DND-41 (cell line): ENCODE data around the gene GID8.
"Not testable (repeated sequence)": the region's sequence is repeated elsewhere in the genome, so short reads cannot be mapped to it uniquely, and the experiment has no call there.

Experiments
- ATAC-seq: fragments of 200-7000 bp; cut with Tn5 transposase; 3 replicates; pipeline ENCODE4 v1.9.1; 2021; ENCODE audit warnings: low read depth; ENCODE audit not compliant: insufficient read depth
- DNase-seq: peaks from one replicate; pipeline ENCODE4 v3.0.0-alpha.2; 2020
- H2AFZ ChIP-seq: 2 replicates; pipeline ENCODE4 v1.6.0; 2012; ENCODE audit warnings: low read depth, low read length
- H3K27ac ChIP-seq: 2 replicates; pipeline ENCODE4 v1.5.1; 2012; ENCODE audit warnings: low read length, inconsistent platforms
- H3K27me3 ChIP-seq: fragments of 200-600 bp; sonication (generic); 2 replicates; pipeline ENCODE4 v1.6.0; 2012; ENCODE audit warnings: low read length, mild to moderate bottlenecking, inconsistent platforms; ENCODE audit not compliant: insufficient read depth, poor library complexity
- H3K36me3 ChIP-seq: 2 replicates; pipeline ENCODE4 v1.5.1; 2012; ENCODE audit warnings: low read length, inconsistent platforms; ENCODE audit not compliant: insufficient read depth
- H3K4me1 ChIP-seq: 2 replicates; pipeline ENCODE4 v1.5.1; 2012; ENCODE audit warnings: mild to moderate bottlenecking, low read length; ENCODE audit not compliant: insufficient read depth
- H3K4me2 ChIP-seq: 2 replicates; pipeline ENCODE4 v1.6.0; 2012; ENCODE audit warnings: mild to moderate bottlenecking, moderate library complexity, low read length, inconsistent platforms; ENCODE audit not compliant: insufficient read depth
- H3K4me3 ChIP-seq, 2 experiments: fragments of 200-600 bp in 1 of 2; shearing (Covaris generic) in 1 of 2; 2 replicates each; pipeline ENCODE4 v1.5.1; 2012 to 2016; ENCODE audit warnings: inconsistent platforms in 2 of 2, low read length in 2 of 2, mild to moderate bottlenecking in 2 of 2, low read depth in 1 of 2, moderate library complexity in 1 of 2
- H3K79me2 ChIP-seq: 2 replicates; pipeline ENCODE4 v1.6.0; 2012; ENCODE audit warnings: low read length, inconsistent platforms; ENCODE audit not compliant: insufficient read depth
- H3K9ac ChIP-seq: 2 replicates; pipeline ENCODE4 v1.6.0; 2012; ENCODE audit warnings: low read depth, mild to moderate bottlenecking, inconsistent platforms, low read length, moderate library complexity
- H3K9me3 ChIP-seq: 2 replicates; pipeline ENCODE4 v1.5.1; 2012; ENCODE audit warnings: low read length, moderate library complexity, mild to moderate bottlenecking, inconsistent platforms; ENCODE audit not compliant: insufficient read depth, severe bottlenecking
- H4K20me1 ChIP-seq: 2 replicates; pipeline ENCODE4 v1.6.0; 2012; ENCODE audit warnings: low read length; ENCODE audit not compliant: insufficient read depth
- EZH2 ChIP-seq: IDR thresholded peaks from 3 replicates; pipeline ENCODE4 v1.6.1; 2012; ENCODE audit warnings: borderline replicate concordance, low read depth, mild to moderate bottlenecking, moderate library complexity, low read length, inconsistent platforms; ENCODE audit not compliant: severe bottlenecking
- TF ChIP-seq, protein P1 (sequence below): IDR thresholded peaks from 2 replicates; pipeline ENCODE4 v1.5.1; 2012; ENCODE audit warnings: borderline replicate concordance, low read length, moderate library complexity, mild to moderate bottlenecking; ENCODE audit not compliant: poor library complexity, severe bottlenecking; ENCODE audit errors: extremely low read depth

Gene GID8

DNA sequence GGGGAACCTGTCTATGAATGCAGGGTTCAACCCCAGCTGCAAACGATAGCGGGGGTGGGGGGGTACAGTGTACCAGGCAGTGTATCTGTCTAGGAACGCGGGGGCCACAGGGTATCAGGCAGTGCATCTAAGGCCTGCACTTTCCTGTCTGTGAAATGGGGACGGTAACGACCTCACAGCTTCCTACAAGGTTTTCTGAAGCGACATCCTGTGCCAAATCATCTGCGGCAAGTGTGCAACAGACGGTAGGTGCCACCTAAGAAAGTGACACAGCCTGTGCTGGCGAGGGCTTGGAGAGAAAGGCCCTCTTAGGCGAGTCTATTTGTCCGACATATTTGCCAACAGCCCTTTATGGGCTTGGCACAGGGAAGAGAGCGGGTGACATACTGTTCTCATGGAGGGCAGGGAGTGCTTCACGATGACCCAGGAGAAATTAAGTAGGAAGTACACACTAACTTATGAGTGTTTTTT, 15.5 kb upstream of the GID8 start:
- no peak overlapping the region for H3K27ac ChIP-seq
- H2AFZ ChIP-seq, result no peak overlapping the region
- no peaks in the 10 kb centered on the region for H3K27me3 ChIP-seq
- H3K36me3 ChIP-seq, result peaks cover 18% of the 10 kb centered on the region
- peak overlapping the region; percentile 43; the same call in 1 of the 2 replicates for H3K4me2 ChIP-seq
- H3K79me2 ChIP-seq, result peaks cover 100% of the 10 kb centered on the region
- peaks cover 66% of the 10 kb centered on the region for H3K4me1 ChIP-seq
- no peak overlapping the region for H3K4me3 ChIP-seq
- H4K20me1 ChIP-seq, result peaks cover 90% of the 10 kb centered on the region
- no peak for ATAC-seq
- H3K9ac ChIP-seq, result no peak overlapping the region
- TF ChIP-seq, protein P1, sequence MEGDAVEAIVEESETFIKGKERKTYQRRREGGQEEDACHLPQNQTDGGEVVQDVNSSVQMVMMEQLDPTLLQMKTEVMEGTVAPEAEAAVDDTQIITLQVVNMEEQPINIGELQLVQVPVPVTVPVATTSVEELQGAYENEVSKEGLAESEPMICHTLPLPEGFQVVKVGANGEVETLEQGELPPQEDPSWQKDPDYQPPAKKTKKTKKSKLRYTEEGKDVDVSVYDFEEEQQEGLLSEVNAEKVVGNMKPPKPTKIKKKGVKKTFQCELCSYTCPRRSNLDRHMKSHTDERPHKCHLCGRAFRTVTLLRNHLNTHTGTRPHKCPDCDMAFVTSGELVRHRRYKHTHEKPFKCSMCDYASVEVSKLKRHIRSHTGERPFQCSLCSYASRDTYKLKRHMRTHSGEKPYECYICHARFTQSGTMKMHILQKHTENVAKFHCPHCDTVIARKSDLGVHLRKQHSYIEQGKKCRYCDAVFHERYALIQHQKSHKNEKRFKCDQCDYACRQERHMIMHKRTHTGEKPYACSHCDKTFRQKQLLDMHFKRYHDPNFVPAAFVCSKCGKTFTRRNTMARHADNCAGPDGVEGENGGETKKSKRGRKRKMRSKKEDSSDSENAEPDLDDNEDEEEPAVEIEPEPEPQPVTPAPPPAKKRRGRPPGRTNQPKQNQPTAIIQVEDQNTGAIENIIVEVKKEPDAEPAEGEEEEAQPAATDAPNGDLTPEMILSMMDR, result no peak
- no peak for TF ChIP-seq EZH2
- H3K9me3 ChIP-seq, result no peaks in the 10 kb centered on the region
- DNase-seq, result peak; percentile 43

DNA sequence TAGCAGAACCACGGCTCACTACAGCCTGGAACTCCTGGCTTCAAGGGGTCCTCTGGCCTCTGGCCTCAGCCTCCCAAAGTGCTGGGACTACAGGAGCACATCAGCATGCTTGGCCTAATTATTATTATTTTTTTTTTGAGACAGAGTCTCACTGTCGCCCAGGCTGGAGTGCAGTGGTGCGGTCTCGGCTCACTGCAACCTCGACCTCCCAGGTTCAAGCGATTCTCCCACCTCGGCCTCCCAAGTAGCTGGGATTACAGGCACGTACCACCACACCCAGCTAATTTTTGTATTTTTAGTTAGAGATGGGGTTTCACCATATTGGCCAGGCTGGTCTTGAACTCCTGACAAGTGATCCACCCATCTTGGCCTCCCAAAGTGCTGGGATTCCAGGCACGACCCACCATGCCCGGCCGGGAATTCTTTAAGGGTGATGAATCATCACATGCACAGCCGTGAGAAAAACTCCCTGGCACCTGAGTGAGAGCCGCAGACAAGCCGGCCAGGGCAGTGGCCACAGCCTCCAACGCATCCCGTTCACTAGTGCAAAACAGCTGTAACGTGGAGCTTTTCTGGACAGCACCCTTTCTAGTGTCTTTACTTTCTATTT, 14.8 kb upstream of the GID8 start:
- H3K4me3 ChIP-seq, H3K9me3 ChIP-seq, H3K27ac ChIP-seq, H2AFZ ChIP-seq, ATAC-seq, DNase-seq, H3K27me3 ChIP-seq: not testable (repeated sequence)
- Histone ChIP-seq H3K36me3 (peaks cover 19% of the 10 kb centered on the region), H4K20me1 (peaks cover 89% of the 10 kb centered on the region), H3K4me1 (peaks cover 73% of the 10 kb centered on the region), H3K4me2 (peak overlapping the region; percentile 87), H3K9ac (peak overlapping the region; percentile 96; the same call in 1 of the 2 replicates), H3K79me2 (peaks cover 100% of the 10 kb centered on the region)

DNA sequence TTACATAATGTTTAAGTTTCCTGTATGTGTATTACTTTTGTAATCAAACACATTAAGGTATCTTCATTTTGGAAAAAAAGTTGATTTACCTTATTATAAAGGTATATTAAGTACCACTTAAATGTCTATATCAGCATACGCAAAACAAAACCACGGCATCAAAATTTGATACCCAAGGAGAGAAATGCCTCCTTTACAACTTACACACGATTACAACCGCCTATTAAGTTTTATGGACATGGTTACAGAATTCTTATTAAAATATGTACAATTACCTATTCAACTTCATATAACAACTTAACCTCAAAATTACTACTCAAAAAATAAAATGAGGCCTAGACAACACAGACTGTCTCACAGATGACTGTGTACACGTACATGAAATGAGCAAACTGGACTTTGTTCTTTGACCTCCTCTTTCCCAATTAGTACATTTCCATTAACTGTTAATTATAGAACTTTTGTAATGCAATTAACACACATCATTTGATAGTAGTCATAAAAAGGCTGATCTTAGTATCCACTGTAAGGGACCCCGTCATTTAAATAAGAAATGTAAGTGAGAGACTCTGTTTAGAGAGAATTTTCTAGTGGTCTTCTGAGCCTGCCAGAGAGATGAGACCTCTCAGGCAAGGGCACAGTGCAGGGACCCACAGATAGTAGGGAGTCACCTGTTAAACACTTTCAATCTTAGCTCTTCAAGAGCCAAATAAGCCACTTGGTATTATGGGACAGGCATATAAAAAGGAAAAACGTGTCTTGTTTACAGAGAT, 14.1 kb upstream of the GID8 start:
- Histone ChIP-seq H3K4me1 (peaks cover 80% of the 10 kb centered on the region), H3K36me3 (peaks cover 21% of the 10 kb centered on the region), H3K79me2 (peaks cover 100% of the 10 kb centered on the region), H4K20me1 (peaks cover 88% of the 10 kb centered on the region), H3K9me3 (no peaks in the 10 kb centered on the region), H2AFZ (no peak overlapping the region), H3K4me3 (peak overlapping the region in 1 of 2 experiments; percentile 86; a peak in 3 of 4 replicates), H3K4me2 (peak overlapping the region; percentile 87), H3K27ac (peak overlapping the region; percentile 88), H3K9ac (peak overlapping the region; percentile 96), H3K27me3 (no peaks in the 10 kb centered on the region)
- no peak for TF ChIP-seq EZH2
- TF ChIP-seq, protein P1, result no peak
- DNase-seq (no peak), ATAC-seq (no peak)

DNA sequence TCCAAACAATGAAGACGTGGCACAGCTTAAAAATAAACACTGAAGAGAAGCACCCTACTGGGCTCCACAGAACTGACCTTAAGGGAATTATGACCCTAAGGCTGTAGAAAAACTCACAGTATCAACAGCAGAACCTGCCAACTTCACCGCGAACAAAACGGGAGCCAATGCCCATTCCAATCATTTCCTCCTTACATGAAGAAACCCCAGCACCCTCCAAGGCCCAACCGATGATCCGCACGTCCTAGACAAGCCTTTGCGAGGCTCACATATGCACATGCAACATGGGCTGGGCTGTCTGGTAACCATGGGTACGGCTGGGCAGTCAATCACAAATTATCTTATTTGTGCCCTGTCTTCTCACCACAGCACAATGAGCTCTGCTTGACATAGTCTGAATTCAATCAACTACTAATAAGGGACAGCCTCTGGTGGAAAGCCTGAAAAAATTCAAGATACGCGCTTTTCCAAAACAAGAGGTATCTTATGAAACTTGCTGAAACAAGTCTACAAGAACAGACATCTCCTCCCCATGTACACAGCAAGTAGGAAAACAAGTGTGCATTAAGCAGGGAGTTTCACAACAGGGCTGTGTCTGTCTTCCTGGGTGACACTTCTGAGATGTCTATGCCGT, 13.4 kb upstream of the GID8 start:
- Histone ChIP-seq H3K36me3 (peaks cover 21% of the 10 kb centered on the region), H3K4me3 (peak overlapping the region; percentile 74 to 86), H3K27ac (peak overlapping the region; percentile 88), H3K27me3 (no peaks in the 10 kb centered on the region), H3K9ac (peak overlapping the region; percentile 96), H3K79me2 (peaks cover 100% of the 10 kb centered on the region), H2AFZ (no peak overlapping the region), H3K9me3 (no peaks in the 10 kb centered on the region), H3K4me1 (peaks cover 83% of the 10 kb centered on the region), H4K20me1 (peaks cover 83% of the 10 kb centered on the region), H3K4me2 (peak overlapping the region; percentile 87)
- TF ChIP-seq, protein P1, result no peak
- TF ChIP-seq EZH2, result no peak
- no peak for ATAC-seq
- no peak for DNase-seq
